Neural progenitor cell (in vitro differentiated cells): ENCODE measurements around the gene DEFB113. TPM values are rescaled to one million over a fixed set of nuclear protein-coding genes. Genes with fewer than 3 reads are reported as not detected.

Experiments used
- DNase-seq: peaks from one replicate; pipeline ENCODE4 v3.0.0-alpha.2; 2016; ENCODE audit warnings: low spot score
- H2AFZ ChIP-seq: fragments of 200-600 bp; sonication (generic); replicated peaks from 2 replicates; pipeline ENCODE4 v1.6.1; 2016; ENCODE audit warnings: antibody characterized with exemption
- H3F3A ChIP-seq: fragments of 200-600 bp; sonication (generic); 2 replicates; pipeline ENCODE4 v1.6.1; 2016; ENCODE audit warnings: antibody characterized with exemption, low read depth
- H3K27ac ChIP-seq: fragments of 200-600 bp; sonication (generic); 2 replicates; pipeline ENCODE4 v1.5.1; 2016; ENCODE audit warnings: mild to moderate bottlenecking
- H3K27me3 ChIP-seq: fragments of 200-600 bp; sonication (generic); 2 replicates; pipeline ENCODE4 v1.6.1; 2016; ENCODE audit warnings: mild to moderate bottlenecking, moderate library complexity
- H3K36me3 ChIP-seq: fragments of 200-600 bp; sonication (generic); 2 replicates; pipeline ENCODE4 v1.5.1; 2016
- H3K4me1 ChIP-seq: fragments of 200-600 bp; sonication (generic); 2 replicates; pipeline ENCODE4 v1.6.1; 2016; ENCODE audit warnings: mixed run types
- H3K4me2 ChIP-seq: fragments of 200-600 bp; sonication (generic); 2 replicates; pipeline ENCODE4 v1.6.1; 2016
- H3K4me3 ChIP-seq: fragments of 200-600 bp; sonication (generic); 2 replicates; pipeline ENCODE4 v1.5.1; 2016
- H3K79me2 ChIP-seq: fragments of 200-600 bp; sonication (generic); 2 replicates; pipeline ENCODE4 v1.6.1; 2016; ENCODE audit warnings: low read depth
- H3K9ac ChIP-seq: fragments of 200-600 bp; sonication (generic); 2 replicates; pipeline ENCODE4 v1.6.1; 2016
- H3K9me3 ChIP-seq: fragments of 200-600 bp; sonication (generic); 2 replicates; pipeline ENCODE4 v1.5.1; 2016; ENCODE audit warnings: low read depth
- H4K20me1 ChIP-seq: fragments of 200-600 bp; sonication (generic); 2 replicates; pipeline ENCODE4 v1.6.1; 2016; ENCODE audit warnings: low read depth
- H3K27ac Mint-ChIP-seq: 3 replicates; pipeline ENCODE4 v1.8.0; 2021; ENCODE audit warnings: mixed read lengths
- H3K27me3 Mint-ChIP-seq: 2 replicates; pipeline ENCODE4 v1.8.0; 2022; ENCODE audit warnings: low read depth, mild to moderate bottlenecking, inconsistent platforms, moderate library complexity, mixed read lengths; ENCODE audit not compliant: insufficient read depth
- H3K36me3 Mint-ChIP-seq: 3 replicates; pipeline ENCODE4 v1.8.0; 2021; ENCODE audit warnings: mixed read lengths
- H3K4me1 Mint-ChIP-seq: 3 replicates; pipeline ENCODE4 v1.8.0; 2021; ENCODE audit warnings: mixed read lengths
- H3K4me3 Mint-ChIP-seq: 3 replicates; pipeline ENCODE4 v1.8.0; 2021; ENCODE audit warnings: mild to moderate bottlenecking, moderate library complexity, mixed read lengths
- H3K9me3 Mint-ChIP-seq: 3 replicates; pipeline ENCODE4 v1.8.0; 2020; ENCODE audit warnings: mixed read lengths
- CTCF ChIP-seq: fragments of 200-600 bp; sonication (generic); IDR thresholded peaks from 2 replicates; pipeline ENCODE4 v1.5.1; 2017; ENCODE audit warnings: antibody characterized with exemption, mild to moderate bottlenecking
- EZH2 ChIP-seq: fragments of 200-600 bp; sonication (generic); IDR thresholded peaks from 2 replicates; pipeline ENCODE4 v1.6.1; 2017; ENCODE audit warnings: antibody characterized with exemption, mild to moderate bottlenecking, moderate library complexity
- EZH2phosphoT487 ChIP-seq: fragments of 200-600 bp; sonication (generic); IDR thresholded peaks from 2 replicates; pipeline ENCODE4 v1.6.1; 2017; ENCODE audit warnings: antibody characterized with exemption
- total RNA-seq: library from RNA; depleted of rRNA; stranded (reverse); fragments of >200 nt; gene quantifications from 2 replicates; pipeline ENCODE4 v1.2.3, GENCODE V29; 2015; ENCODE audit warnings: low replicate concordance

DEFB113 gene
- total RNA-seq, 1 donor from 2014 or later: not detected

GRCh38 chr6:49995278-49995677 is 25.9 kb upstream of the DEFB113 start:
- no peak overlapping the region for H3K27ac ChIP-seq
- TF ChIP-seq EZH2: no peak
- TF ChIP-seq EZH2phosphoT487: no peak
- no peak for TF ChIP-seq CTCF
- no peaks in the 10 kb centered on the region for H3F3A ChIP-seq
- no peak overlapping the region for H3K4me3 ChIP-seq
- H3K9ac ChIP-seq: no peak overlapping the region
- Mint-ChIP-seq H3K27ac (no peak overlapping the region), H3K4me3 (no peak overlapping the region), H3K9me3 (no peaks in the 10 kb centered on the region), H3K36me3 (no peaks in the 10 kb centered on the region), H3K27me3 (no peaks in the 10 kb centered on the region), H3K4me1 (no peaks in the 10 kb centered on the region)
- no peaks in the 10 kb centered on the region for H3K4me1 ChIP-seq
- no peaks in the 10 kb centered on the region for H3K79me2 ChIP-seq
- no peak overlapping the region for H3K4me2 ChIP-seq
- no peaks in the 10 kb centered on the region for H3K27me3 ChIP-seq
- H3K36me3 ChIP-seq: no peaks in the 10 kb centered on the region
- H2AFZ ChIP-seq: no peak overlapping the region
- no peaks in the 10 kb centered on the region for H3K9me3 ChIP-seq
- H4K20me1 ChIP-seq: no peaks in the 10 kb centered on the region
- no peak for DNase-seq

- Histone ChIP-seq H3K9ac (no peak overlapping the region), H3F3A (no peaks in the 10 kb centered on the region), H2AFZ (no peak overlapping the region), H4K20me1 (no peaks in the 10 kb centered on the region), H3K36me3 (no peaks in the 10 kb centered on the region), H3K4me2 (no peak overlapping the region), H3K4me1 (no peaks in the 10 kb centered on the region), H3K27me3 (no peaks in the 10 kb centered on the region), H3K9me3 (no peaks in the 10 kb centered on the region), H3K27ac (no peak overlapping the region), H3K79me2 (no peaks in the 10 kb centered on the region), H3K4me3 (no peak overlapping the region)
- no peaks in the 10 kb centered on the region for H3K27me3 Mint-ChIP-seq
- no peaks in the 10 kb centered on the region for H3K36me3 Mint-ChIP-seq
- H3K4me3 Mint-ChIP-seq: no peak overlapping the region
- no peak for TF ChIP-seq EZH2phosphoT487
- no peak for TF ChIP-seq CTCF
- DNase-seq: no peak
- H3K27ac Mint-ChIP-seq: no peak overlapping the region
- H3K9me3 Mint-ChIP-seq: no peaks in the 10 kb centered on the region
- H3K4me1 Mint-ChIP-seq: no peaks in the 10 kb centered on the region
Observed at GRCh38 chr6:49988900-49989299, 19.5 kb upstream of the DEFB113 start.

- H3K27ac ChIP-seq: no peak overlapping the region
- no peaks in the 10 kb centered on the region for H3K79me2 ChIP-seq
- H3K9ac ChIP-seq: no peak overlapping the region
- no peak for DNase-seq
- Mint-ChIP-seq H3K9me3 (no peaks in the 10 kb centered on the region), H3K4me1 (no peaks in the 10 kb centered on the region), H3K36me3 (no peaks in the 10 kb centered on the region), H3K27me3 (no peaks in the 10 kb centered on the region), H3K27ac (no peak overlapping the region), H3K4me3 (no peak overlapping the region)
- H2AFZ ChIP-seq: no peak overlapping the region
- H3K4me3 ChIP-seq: no peak overlapping the region
- H4K20me1 ChIP-seq: no peaks in the 10 kb centered on the region
- no peaks in the 10 kb centered on the region for H3K27me3 ChIP-seq
- H3K4me1 ChIP-seq: no peaks in the 10 kb centered on the region
- no peaks in the 10 kb centered on the region for H3F3A ChIP-seq
- no peaks in the 10 kb centered on the region for H3K36me3 ChIP-seq
- no peak for TF ChIP-seq EZH2phosphoT487
- TF ChIP-seq CTCF: no peak
- no peak for TF ChIP-seq EZH2
- no peaks in the 10 kb centered on the region for H3K9me3 ChIP-seq
- H3K4me2 ChIP-seq: no peak overlapping the region
Observed at GRCh38 chr6:49987749-49988148, 18.3 kb upstream of the DEFB113 start.

GRCh38 chr6:49986551-49986950 is 17.1 kb upstream of the DEFB113 start:
- Histone ChIP-seq H2AFZ (no peak overlapping the region), H3K4me1 (no peaks in the 10 kb centered on the region), H3K36me3 (no peaks in the 10 kb centered on the region), H3K4me3 (no peak overlapping the region), H4K20me1 (no peaks in the 10 kb centered on the region), H3K79me2 (no peaks in the 10 kb centered on the region), H3K27me3 (no peaks in the 10 kb centered on the region), H3K27ac (no peak overlapping the region), H3K9me3 (no peaks in the 10 kb centered on the region), H3F3A (no peaks in the 10 kb centered on the region), H3K4me2 (no peak overlapping the region), H3K9ac (no peak overlapping the region)
- Mint-ChIP-seq H3K4me1 (no peaks in the 10 kb centered on the region), H3K9me3 (no peaks in the 10 kb centered on the region), H3K27ac (no peak overlapping the region), H3K27me3 (no peaks in the 10 kb centered on the region), H3K4me3 (no peak overlapping the region), H3K36me3 (no peaks in the 10 kb centered on the region)
- DNase-seq: no peak
- TF ChIP-seq CTCF (no peak), EZH2 (no peak), EZH2phosphoT487 (no peak)
